SK-N-SH treated with all-trans-retinoic acid at 6 μM for 48 hours (cell line): Measurements from ENCODE around the gene RFX3.

ENCODE experiments used
- ATAC-seq: fragments of 200-7000 bp; cut with Tn5 transposase; 3 replicates; pipeline ENCODE4 v1.9.1; 2020; ENCODE audit warnings: mild to moderate bottlenecking, moderate library complexity
- ARNTL ChIP-seq: fragments of 450-650 bp; formaldehyde crosslinking; IDR thresholded peaks from 2 replicates; pipeline ENCODE4 v1.5.0; 2020; ENCODE audit warnings: low read depth, mild to moderate bottlenecking, moderate library complexity, borderline replicate concordance
- BACH2 ChIP-seq: fragments of 250-450 bp; sonication (Bioruptor Pico); IDR thresholded peaks from 2 replicates; pipeline ENCODE4 v1.9.0; 2021; ENCODE audit warnings: mild to moderate bottlenecking, borderline replicate concordance
- ESRRG ChIP-seq: fragments of 250-450 bp; sonication (Bioruptor Pico); IDR thresholded peaks from 2 replicates; pipeline ENCODE4 v1.6.1; 2021; ENCODE audit warnings: mild to moderate bottlenecking
- ISL1 ChIP-seq: fragments of 250-450 bp; sonication (Bioruptor Pico); IDR thresholded peaks from 2 replicates; pipeline ENCODE4 v2.1.2; 2022; ENCODE audit warnings: mild to moderate bottlenecking, moderate library complexity
- PATZ1 ChIP-seq: fragments of 250-450 bp; sonication (Bioruptor Pico); IDR thresholded peaks from 2 replicates; pipeline ENCODE4 v1.8.0; 2020; ENCODE audit warnings: mild to moderate bottlenecking, moderate library complexity, borderline replicate concordance
- PPARA ChIP-seq: fragments of 250-450 bp; sonication (Bioruptor Pico); IDR thresholded peaks from 2 replicates; pipeline ENCODE4 v1.5.0; 2020; ENCODE audit warnings: mild to moderate bottlenecking, borderline replicate concordance
- RARB ChIP-seq: fragments of 250-450 bp; sonication (Bioruptor Pico); IDR thresholded peaks from 2 replicates; pipeline ENCODE4 v1.8.0; 2021; ENCODE audit warnings: mild to moderate bottlenecking, moderate library complexity
- SNAI2 ChIP-seq: fragments of 250-450 bp; sonication (Bioruptor Pico); IDR thresholded peaks from 2 replicates; pipeline ENCODE4 v1.5.0; 2020; ENCODE audit warnings: mild to moderate bottlenecking, moderate library complexity
- TCF4 ChIP-seq: fragments of 250-450 bp; sonication (Bioruptor Pico); IDR thresholded peaks from 2 replicates; pipeline ENCODE4 v1.8.0; 2021; ENCODE audit warnings: mild to moderate bottlenecking, moderate library complexity, borderline replicate concordance
- TOX ChIP-seq: fragments of 250-450 bp; sonication (Bioruptor Pico); IDR thresholded peaks from 2 replicates; pipeline ENCODE4 v1.8.0; 2021; ENCODE audit warnings: mild to moderate bottlenecking, moderate library complexity, borderline replicate concordance
- TSHZ2 ChIP-seq: fragments of 250-450 bp; sonication (Bioruptor Pico); IDR thresholded peaks from 2 replicates; pipeline ENCODE4 v1.5.0; 2020; ENCODE audit warnings: mild to moderate bottlenecking, moderate library complexity
- ZC3H10 ChIP-seq: fragments of 250-450 bp; sonication (Bioruptor Pico); IDR thresholded peaks from 2 replicates; pipeline ENCODE4 v1.5.1; 2021; ENCODE audit warnings: mild to moderate bottlenecking, moderate library complexity
- ZFP3 ChIP-seq: fragments of 250-450 bp; sonication (Bioruptor Pico); IDR thresholded peaks from 2 replicates; pipeline ENCODE4 v1.5.0; 2020; ENCODE audit warnings: mild to moderate bottlenecking, moderate library complexity
- ZFP30 ChIP-seq: fragments of 450-650 bp; formaldehyde crosslinking; IDR thresholded peaks from 2 replicates; pipeline ENCODE4 v1.5.0; 2022; ENCODE audit warnings: mild to moderate bottlenecking, moderate library complexity
- ZNF565 ChIP-seq: fragments of 450-650 bp; formaldehyde crosslinking; conservative IDR thresholded peaks from 2 replicates; pipeline ENCODE4 v1.5.0; 2020; ENCODE audit warnings: low read depth, mild to moderate bottlenecking, moderate library complexity
- ZNF70 ChIP-seq: fragments of 450-650 bp; formaldehyde crosslinking; IDR thresholded peaks from 2 replicates; pipeline ENCODE4 v1.5.0; 2020; ENCODE audit warnings: mild to moderate bottlenecking, moderate library complexity
- ZNF8 ChIP-seq: fragments of 450-650 bp; formaldehyde crosslinking; IDR thresholded peaks from 2 replicates; pipeline ENCODE4 v1.5.0; 2020; ENCODE audit warnings: mild to moderate bottlenecking, moderate library complexity
- TF ChIP-seq, protein P1 (sequence below): fragments of 250-450 bp; sonication (Bioruptor Pico); IDR thresholded peaks from 2 replicates; pipeline ENCODE4 v1.5.1; 2020; ENCODE audit warnings: low read depth, mild to moderate bottlenecking, moderate library complexity
- TF ChIP-seq, protein P2 (sequence below): fragments of 250-450 bp; sonication (Bioruptor Pico); IDR thresholded peaks from 2 replicates; pipeline ENCODE4 v1.5.1; 2021; ENCODE audit warnings: mild to moderate bottlenecking, moderate library complexity

The RFX3 gene

DNA sequence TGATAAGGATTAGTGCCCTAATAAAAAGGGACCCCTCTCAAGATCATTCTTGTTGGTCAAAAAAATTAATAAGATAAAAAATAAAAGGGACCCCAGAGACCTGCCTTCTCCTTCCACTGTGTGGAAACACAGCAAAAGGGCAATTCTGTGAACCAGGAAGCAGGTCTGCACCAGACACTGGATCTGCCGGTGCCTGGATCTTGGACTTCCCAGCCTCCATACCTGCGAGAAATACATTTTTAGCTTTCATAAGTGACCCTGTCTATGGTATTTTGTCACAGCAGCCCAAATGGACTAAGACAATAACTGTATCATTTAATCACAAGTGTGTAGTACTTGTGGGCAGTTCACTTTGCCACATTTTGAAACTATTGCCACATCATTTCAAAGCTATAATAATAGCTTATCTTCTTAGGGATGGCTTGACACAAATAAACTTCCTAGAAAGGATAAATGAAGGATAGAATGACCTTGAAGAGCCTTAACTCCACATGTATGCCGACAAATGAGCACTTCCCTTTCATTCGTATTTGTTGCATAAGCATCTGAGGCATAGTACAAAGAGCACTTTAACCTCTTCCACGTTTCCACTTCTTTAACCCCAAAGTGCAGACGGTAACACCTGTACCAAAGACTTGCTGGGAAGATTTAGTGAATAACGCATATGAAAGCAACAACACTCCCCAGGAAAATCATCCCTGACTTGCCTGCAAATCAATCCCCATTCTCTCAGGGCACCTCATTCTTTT, 336.5 kb downstream of the RFX3 start (continued):
- TF ChIP-seq TOX (CRISPR knock-in tag), result no peak
- no peak for TF ChIP-seq ARNTL (CRISPR knock-in tag)

DNA sequence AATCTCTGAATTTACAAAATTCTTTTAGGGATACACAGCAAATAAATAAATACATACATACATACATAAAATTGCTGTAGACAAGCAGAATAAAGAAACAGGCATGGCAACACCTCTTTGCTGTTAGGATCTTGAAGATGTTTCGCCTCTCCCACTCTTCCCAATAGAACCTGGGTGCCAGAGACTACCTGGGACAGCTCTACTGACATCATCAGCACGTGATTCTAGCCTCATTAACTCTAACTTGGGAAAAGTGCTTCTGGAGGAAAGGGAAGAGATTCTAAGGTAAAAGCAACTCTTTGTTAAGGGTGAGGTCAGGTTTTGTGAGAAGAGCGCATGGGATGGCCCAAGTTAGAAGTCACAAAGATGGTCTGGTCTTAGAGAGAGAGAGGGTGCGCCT, 339.1 kb downstream of the RFX3 start:
- TF ChIP-seq PATZ1 (CRISPR knock-in tag), result no peak
- ATAC-seq, result no peak

DNA sequence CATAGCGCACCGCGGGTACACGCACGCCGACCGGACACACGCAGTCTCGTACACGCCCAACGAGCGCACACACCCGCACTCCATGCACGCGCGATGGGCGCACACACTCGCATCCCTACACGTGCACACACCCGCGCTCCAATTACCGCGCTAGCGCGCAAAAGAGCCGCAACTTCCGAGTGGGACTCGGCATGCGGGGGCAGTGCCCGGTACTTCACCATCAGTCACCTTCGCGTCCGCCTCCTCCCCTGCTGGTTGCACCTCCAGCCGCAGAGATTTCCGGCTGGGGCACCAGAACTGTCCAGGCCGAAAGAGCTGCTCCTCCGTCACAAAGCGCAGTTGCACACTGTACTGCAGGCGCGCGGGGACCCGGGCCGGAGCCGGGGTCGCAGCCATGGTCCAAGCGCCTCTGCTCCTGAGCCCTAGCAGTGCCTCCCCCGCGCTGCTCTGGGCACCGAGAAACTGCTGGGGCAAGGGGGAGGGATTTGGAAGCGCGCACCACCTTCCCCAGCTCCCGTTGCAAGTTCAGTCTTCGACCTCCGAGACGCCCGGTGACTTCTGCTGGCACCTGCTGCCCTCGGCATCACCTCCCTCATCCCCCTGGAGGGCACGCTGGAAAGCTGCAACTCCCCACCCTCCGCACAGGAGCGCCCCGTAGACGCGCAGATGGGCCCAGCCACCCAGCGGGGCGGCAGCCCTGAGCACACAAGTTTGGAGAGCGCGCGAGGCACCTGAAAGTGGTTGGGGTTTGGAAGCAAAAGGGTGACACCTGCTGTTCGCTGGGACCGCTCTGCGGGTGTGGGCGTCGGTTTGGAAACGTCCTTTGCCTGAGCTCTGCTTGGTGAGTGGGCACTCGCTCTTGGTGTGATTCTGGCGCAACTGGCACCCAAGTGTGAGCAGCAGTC, 344.5 kb downstream of the RFX3 start:
- peak; percentile 79 for ATAC-seq

DNA sequence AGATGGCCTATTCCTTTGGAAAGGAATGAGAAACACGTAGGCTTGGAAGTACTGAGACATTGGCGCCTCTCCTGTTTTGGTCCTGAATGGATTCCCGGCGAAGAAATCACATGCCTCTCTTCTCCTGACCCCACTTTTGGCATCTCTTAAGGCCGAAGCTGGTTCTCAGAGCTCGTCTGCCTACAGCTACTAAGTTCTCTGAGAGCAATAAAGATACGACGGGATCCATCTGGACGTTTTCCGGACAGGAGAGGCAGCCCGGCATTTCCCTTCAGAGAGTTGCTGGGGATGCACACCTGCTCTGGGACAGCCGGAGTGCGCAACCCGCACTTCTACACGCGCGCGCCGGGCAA, 345.1 kb downstream of the RFX3 start:
- ATAC-seq, result no peak
- TF ChIP-seq, protein P1, sequence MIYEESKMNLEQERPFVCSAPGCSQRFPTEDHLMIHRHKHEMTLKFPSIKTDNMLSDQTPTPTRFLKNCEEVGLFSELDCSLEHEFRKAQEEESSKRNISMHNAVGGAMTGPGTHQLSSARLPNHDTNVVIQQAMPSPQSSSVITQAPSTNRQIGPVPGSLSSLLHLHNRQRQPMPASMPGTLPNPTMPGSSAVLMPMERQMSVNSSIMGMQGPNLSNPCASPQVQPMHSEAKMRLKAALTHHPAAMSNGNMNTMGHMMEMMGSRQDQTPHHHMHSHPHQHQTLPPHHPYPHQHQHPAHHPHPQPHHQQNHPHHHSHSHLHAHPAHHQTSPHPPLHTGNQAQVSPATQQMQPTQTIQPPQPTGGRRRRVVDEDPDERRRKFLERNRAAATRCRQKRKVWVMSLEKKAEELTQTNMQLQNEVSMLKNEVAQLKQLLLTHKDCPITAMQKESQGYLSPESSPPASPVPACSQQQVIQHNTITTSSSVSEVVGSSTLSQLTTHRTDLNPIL (CRISPR knock-in tag), result no peak

More for the DNA sequence above, 344.5 kb downstream of the RFX3 start:
- TF ChIP-seq ISL1 (no peak), RARB (CRISPR knock-in tag) (no peak), ZC3H10 (no peak), ZFP3 (CRISPR knock-in tag) (no peak), ZNF70 (CRISPR knock-in tag) (no peak), ESRRG (CRISPR knock-in tag) (no peak), ZFP30 (CRISPR knock-in tag) (no peak), SNAI2 (CRISPR knock-in tag) (no peak), PATZ1 (CRISPR knock-in tag) (no peak)

DNA sequence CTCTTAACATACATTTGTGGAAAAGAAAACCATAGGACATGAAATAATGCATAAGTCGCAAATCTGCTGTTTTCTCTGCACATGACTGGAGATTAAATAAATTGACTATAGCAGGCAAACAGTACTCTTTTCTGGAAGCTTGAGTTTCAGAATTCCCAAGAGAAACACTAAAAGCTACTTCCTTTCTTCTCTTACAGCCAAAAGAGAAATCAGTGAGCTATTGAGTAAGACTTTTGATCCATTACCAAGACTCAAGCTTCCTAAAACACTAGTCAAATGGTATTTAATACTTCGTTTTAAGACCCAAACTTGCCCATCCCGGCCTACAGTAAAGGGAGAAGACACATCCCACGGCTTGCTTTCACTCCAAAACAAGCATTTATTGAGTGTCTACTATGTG, 346.1 kb downstream of the RFX3 start:
- no peak for ATAC-seq
- TF ChIP-seq, protein P2, sequence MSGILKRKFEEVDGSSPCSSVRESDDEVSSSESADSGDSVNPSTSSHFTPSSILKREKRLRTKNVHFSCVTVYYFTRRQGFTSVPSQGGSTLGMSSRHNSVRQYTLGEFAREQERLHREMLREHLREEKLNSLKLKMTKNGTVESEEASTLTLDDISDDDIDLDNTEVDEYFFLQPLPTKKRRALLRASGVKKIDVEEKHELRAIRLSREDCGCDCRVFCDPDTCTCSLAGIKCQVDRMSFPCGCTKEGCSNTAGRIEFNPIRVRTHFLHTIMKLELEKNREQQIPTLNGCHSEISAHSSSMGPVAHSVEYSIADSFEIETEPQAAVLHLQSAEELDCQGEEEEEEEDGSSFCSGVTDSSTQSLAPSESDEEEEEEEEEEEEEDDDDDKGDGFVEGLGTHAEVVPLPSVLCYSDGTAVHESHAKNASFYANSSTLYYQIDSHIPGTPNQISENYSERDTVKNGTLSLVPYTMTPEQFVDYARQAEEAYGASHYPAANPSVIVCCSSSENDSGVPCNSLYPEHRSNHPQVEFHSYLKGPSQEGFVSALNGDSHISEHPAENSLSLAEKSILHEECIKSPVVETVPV (CRISPR knock-in tag), result no peak
- TF ChIP-seq TSHZ2 (CRISPR knock-in tag) (no peak), TCF4 (CRISPR knock-in tag) (no peak), ZNF565 (CRISPR knock-in tag) (no peak), SNAI2 (CRISPR knock-in tag) (no peak), TOX (CRISPR knock-in tag) (no peak), PPARA (CRISPR knock-in tag) (no peak), ISL1 (no peak), ZNF70 (CRISPR knock-in tag) (no peak), BACH2 (CRISPR knock-in tag) (no peak), ZC3H10 (no peak), ZNF8 (CRISPR knock-in tag) (no peak), ARNTL (CRISPR knock-in tag) (no peak), ZFP30 (CRISPR knock-in tag) (no peak), ESRRG (CRISPR knock-in tag) (no peak)
- TF ChIP-seq, protein P1 (CRISPR knock-in tag), result no peak
